H54 (cell line): ENCODE measurements around the gene MIS18A.

Source experiments
- DNase-seq: peaks from one replicate; pipeline ENCODE4 v3.0.0; 2011; ENCODE audit warnings: low spot score, mixed read lengths; ENCODE audit not compliant: insufficient read length
- FAIRE-seq: peaks from 3 replicates; lab custom pipeline; 2011; peaks lifted over from hg19 to GRCh38; lab: Jason Lieb, UNC
- POLR2A ChIP-seq: IDR thresholded peaks from 2 replicates; pipeline ENCODE4 v1.6.1; 2011; ENCODE audit warnings: low read depth, mild to moderate bottlenecking, low read length

MIS18A gene, protein sequence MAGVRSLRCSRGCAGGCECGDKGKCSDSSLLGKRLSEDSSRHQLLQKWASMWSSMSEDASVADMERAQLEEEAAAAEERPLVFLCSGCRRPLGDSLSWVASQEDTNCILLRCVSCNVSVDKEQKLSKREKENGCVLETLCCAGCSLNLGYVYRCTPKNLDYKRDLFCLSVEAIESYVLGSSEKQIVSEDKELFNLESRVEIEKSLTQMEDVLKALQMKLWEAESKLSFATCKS

GRCh38 chr21:32278518-32279376, at the start of gene MIS18A:
Gene MIS18A, minus strand, starts transcription at chr21:32279049. Its CDS starts 35 bp downstream, at chr21:32279014.
- TF ChIP-seq POLR2A = peak; percentile 85
- DNase-seq = peak; percentile 96
- peak; percentile 33 for FAIRE-seq

- DNase-seq (no peak), FAIRE-seq (no peak)
- TF ChIP-seq POLR2A = no peak
These were observed 49.7 kb upstream of the MIS18A start for GRCh38 chr21:32328595-32328994.

DNA sequence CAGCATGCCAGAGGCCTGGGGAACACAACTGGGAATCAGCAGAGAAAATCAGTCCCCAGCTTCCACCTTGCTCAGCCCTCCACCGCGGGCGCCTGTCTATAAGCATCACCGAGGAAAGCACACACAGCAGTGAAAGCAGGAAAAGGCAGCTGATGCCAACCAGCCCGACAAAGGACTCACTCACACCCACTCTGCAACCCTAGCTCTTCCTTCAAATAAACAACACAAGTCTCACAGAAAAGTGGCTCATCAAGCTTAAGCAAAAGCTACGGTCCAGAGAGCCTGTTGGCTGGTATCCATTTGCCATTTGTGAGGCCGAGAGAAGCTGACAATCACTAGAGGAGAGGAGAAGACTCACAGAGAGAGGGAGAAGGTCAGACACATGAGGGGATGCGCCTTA, 46.9 kb upstream of the MIS18A start:
- no peak for TF ChIP-seq POLR2A
- DNase-seq (no peak), FAIRE-seq (no peak)

DNA sequence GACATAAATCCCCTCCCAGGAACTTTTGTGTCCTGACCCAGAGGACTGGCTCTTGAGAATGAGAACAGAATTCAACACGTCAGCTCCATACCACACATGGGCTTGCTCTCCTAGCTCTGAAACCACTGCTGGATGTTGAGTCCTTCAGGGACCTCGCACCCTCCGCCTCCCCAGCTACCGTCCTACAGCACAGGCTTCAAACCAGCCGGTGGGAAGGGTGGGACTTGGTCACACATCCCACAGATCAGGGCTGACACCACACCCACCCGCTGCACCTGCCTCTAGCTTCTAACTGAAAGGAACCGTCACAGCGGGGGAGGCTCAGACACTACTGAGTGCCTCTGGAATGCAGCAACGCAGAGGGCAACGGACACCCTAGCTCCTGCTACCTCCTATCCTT, 43.8 kb upstream of the MIS18A start:
- DNase-seq = no peak

GRCh38 chr21:32322103-32322502, 43.3 kb upstream of the MIS18A start:
- FAIRE-seq (no peak), DNase-seq (no peak)
- no peak for TF ChIP-seq POLR2A

More for the DNA sequence above, 43.8 kb upstream of the MIS18A start:
- no peak for FAIRE-seq
- no peak for TF ChIP-seq POLR2A

DNA sequence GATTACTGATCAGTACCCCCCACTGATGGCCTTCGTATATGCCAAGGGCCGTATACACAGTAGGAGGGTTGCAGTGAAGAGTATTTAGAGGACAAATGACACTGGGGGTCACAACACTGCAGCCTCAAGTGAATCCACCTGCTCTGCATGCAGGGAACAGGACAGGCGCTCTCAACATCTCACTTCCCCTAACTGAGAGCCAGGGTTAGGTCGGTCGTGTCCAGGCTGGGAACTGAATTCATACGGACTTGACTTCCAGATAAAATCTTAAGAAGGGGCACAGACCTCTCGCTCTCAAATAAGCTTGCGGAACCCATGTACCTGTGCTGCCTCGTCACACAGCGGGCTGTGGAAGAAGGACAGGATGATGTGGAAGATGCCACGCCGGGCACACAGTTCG, 42.6 kb upstream of the MIS18A start:
- no peak for TF ChIP-seq POLR2A
- FAIRE-seq (no peak), DNase-seq (no peak)

- no peak for TF ChIP-seq POLR2A
- DNase-seq (no peak), FAIRE-seq (no peak)
These were observed 41.9 kb upstream of the MIS18A start for GRCh38 chr21:32320726-32321125.

GRCh38 chr21:32320059-32320458, 41.2 kb upstream of the MIS18A start:
- TF ChIP-seq POLR2A = no peak
- FAIRE-seq = no peak
- no peak for DNase-seq

DNA sequence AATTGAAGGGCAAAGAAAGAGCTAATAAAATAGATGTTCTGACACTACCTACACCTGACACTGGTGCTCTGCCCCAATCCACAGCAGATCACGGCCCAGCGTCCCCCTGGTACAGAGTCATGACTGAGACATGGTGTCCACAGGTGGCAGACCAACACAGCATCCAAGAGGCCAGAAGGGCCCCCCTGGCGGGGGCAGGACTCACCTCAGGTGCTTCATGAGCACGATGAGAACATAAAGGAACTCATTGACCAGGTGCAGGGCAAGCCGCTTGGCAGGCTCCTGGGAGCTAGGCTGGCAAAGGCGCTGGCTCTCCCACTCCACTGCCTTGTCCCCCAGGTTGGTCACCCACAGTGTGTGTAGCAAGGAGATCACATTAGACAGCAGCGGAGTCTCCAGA, 40.2 kb upstream of the MIS18A start:
- no peak for FAIRE-seq

DNA sequence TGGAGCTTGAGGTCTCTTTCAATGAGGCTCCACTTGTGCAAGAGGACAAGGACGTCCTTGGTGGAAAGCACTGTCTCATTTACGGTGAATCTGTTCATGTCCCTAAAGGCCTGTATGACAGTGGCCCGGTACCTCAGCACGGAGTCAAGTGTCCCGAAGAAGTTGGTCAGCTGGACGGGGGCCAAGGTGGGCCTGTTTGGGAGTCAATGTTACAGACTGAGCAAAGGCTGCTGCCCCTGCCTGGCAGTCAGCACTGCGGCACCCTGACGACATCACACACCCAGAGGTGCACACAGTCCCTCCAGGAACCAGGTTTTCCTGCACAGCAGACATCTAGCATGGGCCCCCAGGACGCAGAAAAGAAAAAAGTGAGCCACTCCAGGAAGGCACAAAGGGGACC, 38.9 kb upstream of the MIS18A start:
- FAIRE-seq (no peak), DNase-seq (no peak)
- TF ChIP-seq POLR2A = no peak

More for the DNA sequence above, 40.2 kb upstream of the MIS18A start:
- no peak for TF ChIP-seq POLR2A
- DNase-seq = no peak

GRCh38 chr21:32316361-32317215, 37.7 kb upstream of the MIS18A start:
- FAIRE-seq = no peak
- TF ChIP-seq POLR2A = no peak
- no peak for DNase-seq

DNA sequence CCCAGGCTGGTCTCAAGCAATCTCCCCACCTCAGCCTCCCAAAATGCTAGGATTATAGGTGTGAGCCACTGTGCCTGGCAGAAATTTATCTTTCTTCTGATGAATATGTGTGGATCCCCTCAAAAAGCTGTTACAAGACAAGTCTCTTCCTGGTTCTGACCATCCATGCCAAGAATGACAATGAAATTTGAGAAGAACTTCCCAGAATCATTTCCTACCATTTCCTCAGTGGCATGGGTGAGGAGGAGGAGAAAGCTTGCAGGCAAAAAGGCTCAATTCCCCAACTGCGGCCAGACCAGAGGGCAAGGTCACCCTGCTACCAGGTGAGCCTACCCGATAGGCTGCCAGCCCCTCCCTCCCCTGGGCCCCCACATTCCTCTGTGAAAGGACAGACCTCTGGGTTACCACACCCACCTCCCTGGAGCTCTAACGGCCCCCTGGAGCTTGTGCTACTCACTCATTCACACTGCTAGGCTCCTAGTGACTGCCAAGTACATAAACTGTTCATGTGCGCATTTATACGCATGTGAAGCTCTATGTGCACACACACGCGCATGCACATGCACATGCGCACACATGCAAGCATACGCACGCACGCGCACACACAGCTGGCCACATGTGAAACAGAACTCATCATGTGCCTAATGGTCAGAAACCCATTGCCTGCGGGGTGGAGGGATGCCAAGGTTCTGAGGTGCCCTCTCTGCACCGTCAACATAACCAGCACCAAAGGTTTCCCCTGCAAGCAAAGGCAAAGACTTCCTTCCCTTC, 36.8 kb upstream of the MIS18A start:
- TF ChIP-seq POLR2A = no peak
- FAIRE-seq (no peak), DNase-seq (no peak)

GRCh38 chr21:32314806-32315205, 36.0 kb upstream of the MIS18A start:
- TF ChIP-seq POLR2A = no peak
- DNase-seq (no peak), FAIRE-seq (no peak)
